Medulla oblongata (tissue), 1 donor: ENCODE measurements around the gene DHRSX.
"Not testable (repeated sequence)": the region's sequence is repeated elsewhere in the genome, so short reads cannot be mapped to it uniquely, and the experiment has no call there.

ENCODE experiments used
- DNase-seq: peaks from one replicate; pipeline ENCODE4 v3.0.0-alpha.2; 2015; ENCODE audit errors: extremely low spot score

The DHRSX gene

GRCh38 chrX:2474963-2475726, 25.6 kb downstream of the DHRSX start:
- no peak for DNase-seq

GRCh38 chrX:2474280-2474962, 26.4 kb downstream of the DHRSX start:
- no peak for DNase-seq

DNA sequence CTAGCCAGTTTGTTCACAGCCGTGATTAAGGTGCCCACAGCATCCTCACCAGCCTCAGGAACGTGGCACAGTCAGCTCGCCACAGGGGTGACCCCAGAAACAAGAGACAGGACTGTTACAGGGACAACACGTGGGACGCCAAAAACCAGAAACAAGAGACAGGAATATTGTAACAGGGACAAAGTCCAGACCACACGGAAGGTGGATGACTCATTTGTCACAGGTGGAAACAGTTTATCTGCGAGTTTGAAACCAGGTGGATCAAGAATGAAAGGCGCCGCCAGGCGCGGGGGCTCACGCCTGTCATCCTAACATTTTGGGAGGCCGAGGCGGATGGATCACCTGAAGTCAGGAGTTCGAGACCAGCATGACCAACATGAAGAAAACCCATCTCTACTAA, 27.7 kb downstream of the DHRSX start:
- not testable (repeated sequence) for DNase-seq

DNA sequence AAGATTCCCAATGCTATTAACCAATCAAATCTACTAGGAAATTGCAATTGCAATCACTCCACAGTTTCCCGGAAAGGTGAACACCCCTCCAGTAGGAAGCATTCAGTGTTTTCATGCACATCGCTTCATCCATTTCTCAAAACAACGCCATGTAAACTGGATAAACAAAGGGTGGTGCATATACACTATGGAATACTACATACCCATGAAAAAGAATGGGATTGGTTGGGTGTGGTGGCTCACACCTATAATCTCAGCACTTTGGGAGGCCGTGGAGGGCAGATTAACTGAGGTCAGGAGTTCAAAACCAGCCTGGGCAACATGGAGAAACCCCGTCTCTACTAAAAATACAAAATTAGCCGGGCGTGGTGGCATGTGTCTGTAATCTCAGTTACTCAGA, 29.1 kb downstream of the DHRSX start:
- no peak for DNase-seq

- DNase-seq: not testable (repeated sequence)
These were observed 29.6 kb downstream of the DHRSX start for GRCh38 chrX:2471126-2471525.

DNA sequence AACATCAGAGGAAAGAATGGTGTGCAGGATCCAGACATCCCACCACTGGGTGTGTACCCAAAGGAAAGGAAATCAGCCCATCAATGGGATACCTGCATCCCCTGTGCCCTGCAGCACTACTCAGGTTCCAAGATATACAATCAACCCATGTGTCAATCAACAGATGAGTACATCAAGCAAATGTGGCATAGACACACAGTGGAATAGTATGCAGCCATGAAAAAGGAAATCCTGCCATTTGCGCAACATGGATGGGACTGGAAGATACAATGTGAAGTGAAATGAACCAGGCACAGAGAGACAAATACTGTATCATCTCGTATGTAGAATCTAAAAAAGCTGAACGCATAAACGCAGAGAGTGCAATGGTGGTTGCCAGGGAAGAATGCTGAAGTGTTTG, 30.9 kb downstream of the DHRSX start:
- not testable (repeated sequence) for DNase-seq

DNA sequence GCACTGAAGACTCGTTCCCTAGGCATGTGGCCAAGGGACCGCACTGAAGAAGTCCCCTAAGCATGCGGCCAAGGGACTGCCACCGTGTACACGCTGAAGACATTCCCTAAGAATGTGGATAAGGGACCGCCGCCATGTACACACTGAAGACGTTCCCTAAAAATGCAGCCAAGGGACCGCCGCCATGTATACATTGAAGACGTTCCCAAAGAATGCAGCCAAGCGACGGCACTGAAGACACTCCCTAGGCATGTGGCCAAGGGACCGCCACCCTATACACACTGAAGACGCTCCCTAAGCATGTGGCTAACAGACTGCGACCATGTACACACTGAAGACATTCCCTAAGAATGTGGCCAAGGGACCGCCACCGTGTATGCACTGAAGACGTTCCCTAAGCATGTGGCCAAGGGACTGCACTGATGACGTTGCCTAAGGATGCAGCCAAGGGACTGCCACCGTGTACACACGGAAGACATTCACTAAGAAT, 31.5 kb downstream of the DHRSX start:
- no peak for DNase-seq

GRCh38 chrX:2468261-2469195, 32.2 kb downstream of the DHRSX start:
- no peak for DNase-seq

- DNase-seq: no peak
These were observed 33.7 kb downstream of the DHRSX start for GRCh38 chrX:2466876-2467656.

GRCh38 chrX:2464677-2465166, 36.1 kb downstream of the DHRSX start:
- DNase-seq: no peak

DNA sequence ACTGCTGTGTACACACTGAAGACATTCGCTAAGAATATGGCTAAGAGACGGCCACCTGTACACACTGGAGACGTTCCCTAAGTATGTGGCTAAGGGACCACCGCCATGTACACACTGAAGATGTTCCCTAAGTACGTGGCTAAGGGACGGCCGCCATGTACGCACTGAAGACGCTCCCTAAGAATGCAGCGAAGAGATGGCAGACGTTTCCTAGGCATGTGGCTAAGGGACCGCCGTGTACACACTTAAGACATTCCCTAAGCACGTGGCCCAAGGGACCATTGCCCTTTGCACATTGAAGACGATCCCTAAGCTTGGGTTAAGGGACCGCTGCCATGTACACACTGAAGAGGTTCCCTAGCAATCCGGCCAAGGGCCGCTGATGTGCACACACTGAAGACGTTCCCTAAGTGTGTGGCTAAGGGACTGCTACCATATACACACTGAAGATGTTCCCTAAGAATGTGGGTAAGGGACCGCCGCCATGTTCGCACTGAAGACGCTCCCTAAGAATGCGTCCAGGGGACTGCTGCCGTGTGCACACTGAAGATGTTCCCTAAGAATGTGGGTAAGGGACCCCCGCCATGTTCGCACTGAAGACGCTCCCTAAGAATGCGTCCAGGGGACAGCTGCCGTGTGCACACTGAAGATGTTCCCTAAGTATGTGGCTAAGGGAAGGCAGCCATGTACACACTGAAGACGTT, 36.7 kb downstream of the DHRSX start:
- no peak for DNase-seq

GRCh38 chrX:2463481-2463880, 37.3 kb downstream of the DHRSX start:
- DNase-seq: not testable (repeated sequence)

DNA sequence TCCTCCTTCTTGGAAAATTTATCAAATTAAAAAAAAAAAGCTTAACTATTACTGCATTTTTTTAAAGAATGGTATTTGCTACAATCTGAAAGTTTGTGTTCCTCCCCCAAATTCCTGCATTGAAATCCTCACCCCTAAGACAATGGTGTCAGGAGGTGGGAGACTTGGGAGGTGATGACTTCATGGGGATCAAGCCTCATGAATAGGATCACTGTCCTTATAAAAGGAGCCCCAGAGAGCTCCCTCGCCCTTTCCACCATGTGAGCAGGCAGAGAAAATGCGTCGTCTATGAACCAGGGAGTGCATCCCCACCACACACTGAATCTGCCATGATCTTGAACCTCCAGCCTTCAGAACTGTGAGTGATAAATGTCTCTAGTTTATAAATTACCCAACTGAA, 38.0 kb downstream of the DHRSX start:
- peak; percentile 17 for DNase-seq

DNA sequence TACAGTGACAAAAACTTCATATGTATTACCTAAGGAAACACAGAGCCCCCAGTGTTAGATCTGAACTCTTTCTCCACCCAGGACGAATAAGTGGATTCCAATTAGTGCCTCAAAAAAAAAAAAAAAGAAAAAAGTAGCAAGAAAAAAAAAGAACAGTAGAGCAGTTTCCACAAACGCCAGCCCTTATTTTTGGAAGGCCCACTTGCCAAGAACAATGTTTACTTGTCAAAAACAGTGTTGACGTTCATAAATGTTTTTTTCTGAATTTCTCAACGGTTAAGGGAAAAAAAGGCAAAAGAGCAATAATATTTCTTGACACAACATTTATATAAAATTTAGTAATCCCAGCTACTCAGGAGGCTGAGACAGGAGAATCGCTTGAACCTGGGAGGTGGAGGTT, 38.7 kb downstream of the DHRSX start:
- DNase-seq: no peak

DNA sequence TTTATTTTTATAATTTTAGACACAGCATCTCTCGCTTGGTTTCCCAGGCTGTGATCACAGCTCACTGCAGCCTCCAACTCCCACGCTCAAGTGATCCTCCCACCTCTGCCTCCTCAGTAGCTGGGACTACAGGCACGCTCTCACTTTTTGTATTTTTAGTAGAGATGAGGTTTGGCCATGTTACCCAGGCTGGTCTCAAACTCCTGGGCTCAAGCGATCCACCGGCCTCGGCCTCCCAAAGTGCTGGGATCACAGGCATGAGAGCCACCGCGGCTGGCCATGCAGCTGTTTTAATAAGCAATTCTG, 39.1 kb downstream of the DHRSX start:
- DNase-seq: no peak

DNA sequence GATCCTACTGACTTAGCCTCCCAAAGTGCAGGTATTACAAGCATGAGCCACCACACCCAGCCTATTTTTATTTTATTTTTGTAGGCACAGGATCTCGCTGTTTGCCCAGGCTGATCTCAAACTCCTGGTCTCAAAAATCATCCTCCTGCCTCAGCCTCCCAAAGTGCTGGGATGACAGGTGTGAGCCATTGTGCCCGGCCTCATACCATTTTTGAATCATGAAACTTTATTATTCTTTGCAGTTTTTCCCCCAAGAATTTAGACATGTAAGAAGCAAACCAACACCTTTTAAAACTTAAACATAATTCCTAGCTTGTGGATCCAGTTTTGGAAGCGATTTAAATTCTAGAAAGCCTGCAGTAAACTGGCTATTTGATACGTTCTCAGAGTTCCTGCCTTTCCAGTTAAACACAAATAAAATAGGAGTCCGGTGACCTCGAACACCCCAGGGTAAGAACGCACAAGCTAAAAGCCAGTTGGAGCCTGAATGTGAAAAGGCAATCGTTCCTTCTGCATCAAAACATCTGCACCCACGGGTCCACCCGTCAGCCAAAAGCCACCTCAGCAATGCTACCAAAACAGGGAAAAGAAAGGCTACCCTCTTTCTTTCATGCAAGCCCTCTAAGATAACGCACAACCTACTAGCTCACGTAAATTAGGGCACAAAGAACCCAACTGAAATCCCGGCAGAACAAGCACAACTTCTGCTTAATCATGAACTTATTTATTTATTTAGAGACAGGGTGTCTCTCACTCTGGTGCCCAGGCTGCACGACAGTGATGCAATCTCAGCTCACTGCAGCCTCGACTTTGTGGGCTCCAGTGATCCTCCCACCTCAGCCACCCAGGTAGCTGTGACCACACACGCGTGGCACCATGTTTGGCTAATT, 39.7 kb downstream of the DHRSX start:
- not testable (repeated sequence) for DNase-seq

GRCh38 chrX:2460048-2460447, 40.7 kb downstream of the DHRSX start:
- not testable (repeated sequence) for DNase-seq

- DNase-seq: no peak
These were observed 42.5 kb downstream of the DHRSX start for GRCh38 chrX:2458309-2458708.

- no peak for DNase-seq
These were observed 43.3 kb downstream of the DHRSX start for GRCh38 chrX:2457289-2458133.
